ENCODE data around the gene HLA-DQA1.
"Not testable (repeated sequence)": the region's sequence is repeated elsewhere in the genome, so short reads cannot be mapped to it uniquely, and the experiment has no call there.

The HLA-DQA1 gene

GRCh38 chr6:32659856-32660595 is 22.8 kb downstream of the HLA-DQA1 start:
- DNase-seq: no peak

- DNase-seq: no peak
Observed at GRCh38 chr6:32662099-32662498, 24.9 kb downstream of the HLA-DQA1 start.

DNA sequence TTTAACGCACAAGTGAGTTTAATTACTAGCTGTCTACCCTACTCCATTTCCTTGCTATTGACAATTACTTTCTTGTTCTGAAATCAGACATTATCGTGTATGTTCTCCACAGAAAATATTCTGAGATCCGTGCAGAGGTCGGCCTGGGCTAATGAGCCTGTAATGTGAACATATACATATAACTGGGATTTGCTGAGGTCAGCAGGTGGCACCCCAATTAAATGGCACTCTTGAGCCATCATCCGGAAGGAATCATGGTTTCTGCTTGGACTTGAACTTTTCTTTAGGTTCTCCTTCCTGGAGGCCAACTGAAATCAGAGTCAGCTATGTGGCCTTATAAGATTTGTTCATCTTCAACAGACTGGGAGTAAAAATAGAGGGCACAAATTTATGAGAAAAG is 25.6 kb downstream of the HLA-DQA1 start:
- no peak for DNase-seq

DNA sequence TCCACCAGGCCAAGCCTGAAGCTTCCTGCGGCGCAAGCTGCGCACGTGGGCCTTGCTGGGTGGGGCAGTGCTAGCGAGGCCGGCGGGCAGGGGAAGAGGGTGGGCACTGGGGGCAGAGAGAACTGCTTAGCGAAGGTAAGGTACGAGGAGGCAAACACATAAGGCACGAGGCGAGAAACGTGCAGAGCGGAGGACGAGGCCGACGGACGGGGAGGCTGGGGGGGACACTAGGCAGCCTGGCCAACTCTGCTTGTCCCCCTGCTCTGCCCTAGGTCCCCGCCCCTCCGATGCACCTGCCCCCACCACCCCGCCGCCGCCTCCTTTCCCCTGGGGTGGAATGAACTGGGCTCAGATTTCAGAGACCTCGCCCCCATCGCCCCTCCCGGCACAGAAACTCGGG is 27.1 kb downstream of the HLA-DQA1 start:
- DNase-seq: no peak

GRCh38 chr6:32664827-32665362 is 27.7 kb downstream of the HLA-DQA1 start:
- DNase-seq: no peak

GRCh38 chr6:32665661-32666060 is 28.5 kb downstream of the HLA-DQA1 start:
- DNase-seq: no peak

GRCh38 chr6:32666420-32667300 is 29.5 kb downstream of the HLA-DQA1 start, which contains the start of gene HLA-DQB1:
Gene HLA-DQB1 (minus strand): TSS chr6:32666657. CDS start chr6:32666607, 50 bp downstream.
- no peak for DNase-seq

GRCh38 chr6:32668226-32668747 is 31.1 kb downstream of the HLA-DQA1 start:
- no peak for DNase-seq

- no peak for DNase-seq
Observed at GRCh38 chr6:32669240-32669639, 32.0 kb downstream of the HLA-DQA1 start.

GRCh38 chr6:32669893-32670292 is 32.7 kb downstream of the HLA-DQA1 start:
- DNase-seq: no peak

DNA sequence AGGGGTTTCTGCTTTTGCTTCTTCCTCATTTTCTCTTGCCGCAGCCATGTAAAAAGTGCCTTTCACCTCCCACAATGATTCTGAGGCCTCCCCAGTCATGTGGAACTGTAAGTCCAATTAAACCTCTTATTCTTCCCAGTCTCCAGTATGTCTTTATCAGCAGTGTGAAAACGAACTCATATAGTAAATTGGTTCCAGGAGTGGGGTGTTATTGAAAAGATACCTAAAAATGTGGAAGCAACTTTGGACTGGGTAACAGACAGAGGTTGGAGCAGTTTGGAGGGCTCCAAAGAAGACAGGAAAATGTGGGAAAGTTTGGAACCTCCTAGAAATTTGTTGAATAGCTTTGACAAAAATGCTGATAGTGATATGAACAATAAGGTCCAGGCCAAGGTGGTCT is 34.7 kb downstream of the HLA-DQA1 start:
- not testable (repeated sequence) for DNase-seq

- DNase-seq: not testable (repeated sequence)
Observed at GRCh38 chr6:32674123-32674522, 36.9 kb downstream of the HLA-DQA1 start.

DNA sequence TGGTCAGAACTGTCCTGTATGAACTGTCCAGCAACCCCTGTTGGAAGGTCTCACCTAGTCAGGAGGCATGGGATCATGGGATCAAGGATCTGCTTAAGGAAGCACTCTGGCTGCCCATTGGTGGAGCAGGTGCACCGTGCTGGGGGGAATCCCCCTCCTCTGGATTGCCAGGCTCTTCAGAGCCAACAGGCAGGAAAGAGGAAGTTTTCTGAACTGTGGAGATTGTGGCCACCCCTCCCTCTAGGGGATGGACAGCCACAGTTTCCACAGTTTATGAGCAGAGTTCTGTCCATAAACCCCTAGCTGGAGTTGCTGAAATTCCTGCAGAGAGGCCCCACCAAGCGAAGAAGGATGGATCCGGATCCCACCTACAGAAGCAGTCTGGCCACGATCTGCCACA is 42.3 kb downstream of the HLA-DQA1 start:
- no peak for DNase-seq

GRCh38 chr6:32680055-32680454 is 42.8 kb downstream of the HLA-DQA1 start:
- no peak for DNase-seq

DNA sequence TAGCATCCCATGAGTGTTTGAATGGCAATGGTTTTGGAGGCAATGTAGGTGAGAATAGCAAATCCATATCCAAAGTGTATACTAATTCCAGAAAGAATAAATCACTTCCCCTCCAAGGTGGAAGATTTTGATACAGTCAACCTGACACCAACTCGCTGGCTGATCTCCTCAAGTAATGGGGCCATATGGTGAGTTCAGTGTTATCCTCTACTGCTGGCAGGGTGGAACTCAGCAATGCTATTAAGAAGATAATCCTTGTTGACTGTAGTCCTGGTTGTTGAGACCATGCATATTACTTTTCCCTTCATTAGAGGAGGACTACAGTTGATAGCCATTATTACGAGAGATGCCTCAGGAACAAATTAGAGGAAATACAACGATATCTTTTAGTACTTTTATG is 47.0 kb downstream of the HLA-DQA1 start:
- no peak for DNase-seq

DNA sequence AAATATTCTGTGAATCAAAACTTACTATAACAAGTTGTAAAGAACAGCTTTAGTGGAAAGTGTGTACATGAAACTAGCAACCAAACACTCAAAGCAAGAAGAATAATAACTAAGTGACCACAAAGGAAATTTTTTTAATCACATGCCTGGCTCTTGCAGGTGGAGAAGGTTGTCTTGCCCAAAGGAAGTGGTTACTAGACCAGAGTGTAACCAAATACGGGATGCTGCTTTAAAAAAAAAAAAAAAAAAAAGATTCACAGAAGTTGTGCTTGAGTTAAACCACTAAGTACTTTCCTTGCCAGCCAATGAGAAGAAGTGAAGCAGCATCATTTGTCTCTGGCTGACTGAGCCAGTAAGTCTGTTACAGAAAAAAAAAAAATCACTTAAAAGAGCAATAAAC is 48.4 kb downstream of the HLA-DQA1 start:
- no peak for DNase-seq

DNA sequence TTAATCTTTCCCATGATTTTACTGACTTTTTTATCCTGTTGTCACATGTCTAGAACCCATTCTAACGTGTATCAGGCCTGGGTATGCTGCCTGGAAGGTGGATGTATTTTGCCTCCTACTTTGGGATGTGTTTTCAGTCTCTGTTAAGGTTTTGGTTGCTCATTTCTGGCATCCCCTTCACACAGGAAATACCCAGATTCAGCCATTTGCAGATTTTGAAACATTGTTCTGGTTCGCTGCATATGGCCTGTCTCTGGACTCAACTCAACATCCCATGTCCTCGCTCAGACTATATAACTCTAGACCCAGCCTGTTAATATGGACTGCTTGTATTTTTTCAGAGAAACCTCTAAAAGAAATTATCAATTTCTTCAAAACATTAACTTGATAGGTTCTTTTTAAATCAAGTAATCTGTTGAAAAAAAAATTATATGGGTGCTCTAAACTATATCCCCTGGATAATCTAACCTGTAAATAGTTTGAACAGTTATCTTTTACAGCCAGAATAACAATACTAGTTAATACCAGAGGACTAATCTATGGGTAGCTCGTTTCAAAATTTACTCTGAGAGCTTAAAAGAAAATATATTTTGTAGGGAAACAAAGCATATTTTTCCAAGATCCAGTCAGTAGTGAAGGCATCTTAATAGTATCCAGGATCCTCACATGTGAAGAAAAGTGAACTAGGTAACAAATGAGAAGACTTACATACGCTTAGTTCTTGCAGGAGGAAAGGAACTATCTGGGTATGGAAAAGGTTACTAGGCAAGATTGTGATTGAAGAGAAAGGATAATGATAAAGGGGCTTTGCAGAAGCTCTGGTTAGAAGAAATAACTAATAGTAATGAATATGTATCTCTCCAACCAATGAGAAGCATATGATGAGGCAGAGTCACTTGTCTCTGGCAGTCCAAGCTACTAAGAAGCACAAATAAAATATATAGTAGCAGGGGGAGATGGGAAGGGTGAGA is 52.6 kb downstream of the HLA-DQA1 start:
- no peak for DNase-seq

GRCh38 chr6:32692019-32692418 is 54.8 kb downstream of the HLA-DQA1 start:
- no peak for DNase-seq

Data from activated gamma-delta T cell (primary cell).